ENCODE data around the gene TRPM5. TPM values are rescaled to one million over a fixed set of nuclear protein-coding genes. Genes with fewer than 3 reads are reported as not detected.

The TRPM5 gene
- total and polyA plus RNA-seq, 2 of the 8 experiments (the other 6 are each of a cell fraction or from before 2014, with no cell fraction given): 0.02 TPM; not detected in 1

DNA sequence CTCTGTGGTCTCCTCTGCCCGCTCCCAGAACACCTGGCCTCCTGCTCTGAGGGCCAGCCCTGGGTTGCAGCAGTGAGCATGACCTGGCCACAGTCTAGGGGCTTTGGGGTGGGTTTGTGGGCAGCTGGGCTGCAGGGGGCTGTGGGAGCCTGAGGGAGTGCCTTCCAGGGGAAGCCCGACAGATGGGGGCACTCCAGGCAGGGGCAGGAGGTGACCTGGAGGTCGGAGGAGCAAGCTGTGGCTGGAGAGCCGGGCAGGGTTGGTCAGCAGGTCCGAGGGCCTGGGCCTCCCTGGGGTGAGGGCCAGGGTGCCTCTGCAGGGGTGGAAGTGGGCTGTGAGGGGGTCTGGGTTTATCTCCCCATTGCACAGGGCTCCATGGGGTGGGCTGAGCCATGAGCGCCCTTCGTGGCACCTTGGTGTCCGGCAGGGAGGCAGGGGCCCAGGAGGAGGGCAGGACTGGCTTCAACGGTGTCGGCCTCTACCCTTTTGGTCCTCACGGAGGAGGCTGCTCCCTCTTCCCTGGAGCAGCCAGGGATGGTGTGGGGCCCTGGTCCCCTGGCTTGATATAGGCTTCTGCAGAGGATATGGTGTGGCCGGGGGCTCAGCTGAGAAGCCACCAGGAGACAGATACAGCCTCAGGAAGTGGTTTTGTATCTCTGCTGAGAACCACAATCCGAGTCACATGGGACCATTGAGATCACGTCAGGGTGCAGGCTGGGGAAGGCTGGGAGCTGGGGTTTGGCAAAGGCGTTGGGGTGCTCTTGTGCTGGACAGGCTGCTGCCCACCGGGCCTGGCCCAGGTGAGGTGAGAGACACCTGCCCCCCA lies 22.8 kb upstream of the TRPM5 start (continued):
- no peak for TF ChIP-seq KDM5A (IDR thresholded peaks at IDR 0.05; ENCODE audit: low read length)
- no peak for TF ChIP-seq SIX5 (IDR thresholded peaks at IDR 0.05; ENCODE audit: low read depth, low read length)
- TF ChIP-seq, protein P1, sequence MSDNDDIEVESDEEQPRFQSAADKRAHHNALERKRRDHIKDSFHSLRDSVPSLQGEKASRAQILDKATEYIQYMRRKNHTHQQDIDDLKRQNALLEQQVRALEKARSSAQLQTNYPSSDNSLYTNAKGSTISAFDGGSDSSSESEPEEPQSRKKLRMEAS (IDR thresholded peaks at IDR 0.05): no peak
- no peak for TF ChIP-seq TAF1 (IDR thresholded peaks at IDR 0.05; ENCODE audit: low read depth, low read length)
- no peak for TF ChIP-seq EGR1 (IDR thresholded peaks at IDR 0.05; ENCODE audit: borderline replicate concordance, low read depth, low read length)

Data from H1 (cell line).